ENCODE data around the gene USP38. TPM values are rescaled to one million over a fixed set of nuclear protein-coding genes. Genes with fewer than 3 reads are reported as not detected.

The USP38 gene
- total and polyA plus RNA-seq, 9 donors: 5.3 to 18.7 (median 13.4) TPM

DNA sequence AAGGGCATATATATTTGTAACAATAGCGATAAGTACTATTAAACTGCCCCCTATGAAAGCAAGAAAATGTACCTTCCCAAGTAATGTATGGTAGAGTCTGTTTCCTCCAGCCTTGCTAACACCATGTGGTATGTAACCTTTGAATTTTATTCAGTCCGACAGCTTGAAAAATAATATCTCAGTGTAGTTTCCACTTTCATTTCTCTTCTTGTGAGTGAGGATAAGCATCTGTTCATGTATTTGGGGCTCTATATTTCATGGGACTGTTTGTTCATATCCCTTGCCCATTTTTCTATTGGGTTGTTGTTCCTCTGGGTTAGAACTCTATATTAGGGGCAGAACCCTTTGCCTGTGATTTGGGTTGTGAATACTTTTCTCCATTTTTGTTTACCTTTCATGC lies 58.3 kb downstream of the USP38 start:
- intact Hi-C loops (cut with DNase I): no loop called here
- TF ChIP-seq, protein P1, sequence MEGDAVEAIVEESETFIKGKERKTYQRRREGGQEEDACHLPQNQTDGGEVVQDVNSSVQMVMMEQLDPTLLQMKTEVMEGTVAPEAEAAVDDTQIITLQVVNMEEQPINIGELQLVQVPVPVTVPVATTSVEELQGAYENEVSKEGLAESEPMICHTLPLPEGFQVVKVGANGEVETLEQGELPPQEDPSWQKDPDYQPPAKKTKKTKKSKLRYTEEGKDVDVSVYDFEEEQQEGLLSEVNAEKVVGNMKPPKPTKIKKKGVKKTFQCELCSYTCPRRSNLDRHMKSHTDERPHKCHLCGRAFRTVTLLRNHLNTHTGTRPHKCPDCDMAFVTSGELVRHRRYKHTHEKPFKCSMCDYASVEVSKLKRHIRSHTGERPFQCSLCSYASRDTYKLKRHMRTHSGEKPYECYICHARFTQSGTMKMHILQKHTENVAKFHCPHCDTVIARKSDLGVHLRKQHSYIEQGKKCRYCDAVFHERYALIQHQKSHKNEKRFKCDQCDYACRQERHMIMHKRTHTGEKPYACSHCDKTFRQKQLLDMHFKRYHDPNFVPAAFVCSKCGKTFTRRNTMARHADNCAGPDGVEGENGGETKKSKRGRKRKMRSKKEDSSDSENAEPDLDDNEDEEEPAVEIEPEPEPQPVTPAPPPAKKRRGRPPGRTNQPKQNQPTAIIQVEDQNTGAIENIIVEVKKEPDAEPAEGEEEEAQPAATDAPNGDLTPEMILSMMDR (IDR thresholded peaks at IDR 0.05): no peak
- TF ChIP-seq EP300 (IDR thresholded peaks at IDR 0.05) (no peak), POLR2A (IDR thresholded peaks at IDR 0.05) (no peak)
- Histone ChIP-seq H3K4me3 (no peak overlapping the region), H3K27me3 (no peaks in the 10 kb centered on the region), H3K27ac (no peak overlapping the region), H3K36me3 (no peaks in the 10 kb centered on the region), H3K4me1 (ENCODE audit: insufficient read depth) (no peaks in the 10 kb centered on the region), H3K9me3 (no peaks in the 10 kb centered on the region)
- no peak for DNase-seq
- WGBS, 3 donors: 83 to 93% (median 87%) methylated on average over 2 of the region's 2 CpGs

DNA sequence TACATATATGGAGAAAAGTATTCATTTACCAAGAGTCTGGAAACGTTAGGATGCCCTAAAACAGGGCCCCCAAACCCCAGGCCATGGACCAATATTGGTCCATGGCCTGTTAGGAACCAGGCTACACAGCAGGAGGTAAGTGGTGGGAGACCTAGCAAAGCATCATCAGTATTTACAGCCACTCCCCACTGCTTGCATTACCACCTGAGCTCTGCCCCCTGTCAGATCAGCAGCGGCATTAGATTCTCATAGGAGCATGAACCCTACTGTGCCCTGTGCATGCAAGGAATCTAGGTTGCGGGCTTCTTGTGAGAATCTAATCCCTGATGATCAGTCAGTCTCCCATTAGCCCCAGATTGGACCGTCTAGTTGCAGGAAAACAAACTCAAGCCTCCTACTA lies 62.3 kb downstream of the USP38 start:
- 84 to 91% (median 88%) methylated on average over 4 of the region's 4 CpGs for WGBS, 3 donors
- DNase-seq: no peak
- Histone ChIP-seq H3K27ac (no peak overlapping the region), H3K27me3 (no peaks in the 10 kb centered on the region), H3K4me1 (ENCODE audit: insufficient read depth) (no peaks in the 10 kb centered on the region), H3K9me3 (no peaks in the 10 kb centered on the region), H3K36me3 (no peaks in the 10 kb centered on the region), H3K4me3 (no peak overlapping the region)
- TF ChIP-seq POLR2A (IDR thresholded peaks at IDR 0.05) (no peak), EP300 (IDR thresholded peaks at IDR 0.05) (no peak)
- TF ChIP-seq, protein P1 (IDR thresholded peaks at IDR 0.05): no peak
- intact Hi-C loops (cut with DNase I): no loop called here

DNA sequence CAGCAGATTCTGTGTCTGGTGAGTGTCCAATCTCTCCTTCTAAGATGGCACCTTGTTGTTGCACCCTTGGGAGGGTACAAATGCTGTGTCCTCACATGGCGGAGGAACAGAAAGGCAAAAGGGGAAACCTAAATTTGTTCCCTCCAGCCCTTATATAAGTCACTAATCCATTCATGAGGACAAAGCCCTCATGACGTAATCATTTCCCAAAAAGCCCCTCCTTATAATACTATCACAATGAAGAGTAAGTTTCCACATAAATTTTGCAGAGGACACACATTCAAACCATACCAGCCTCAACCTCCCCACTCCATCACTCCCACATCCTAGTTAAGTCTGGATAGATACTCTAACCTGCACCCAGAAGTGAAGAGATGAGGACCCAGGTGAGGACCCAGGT lies 63.1 kb downstream of the USP38 start:
- H3K27me3 ChIP-seq: no peaks in the 10 kb centered on the region
- intact Hi-C loops (cut with DNase I): no loop called here
- H3K27ac ChIP-seq: no peak overlapping the region
- no peaks in the 10 kb centered on the region for H3K9me3 ChIP-seq
- TF ChIP-seq EP300 (IDR thresholded peaks at IDR 0.05) (no peak), POLR2A (IDR thresholded peaks at IDR 0.05) (no peak)
- TF ChIP-seq, protein P1 (IDR thresholded peaks at IDR 0.05): no peak
- H3K4me1 ChIP-seq (ENCODE audit: insufficient read depth): no peaks in the 10 kb centered on the region
- DNase-seq: no peak
- 93 to 96% (median 95%) methylated on average over 2 of the region's 2 CpGs for WGBS, 3 donors
- H3K4me3 ChIP-seq: no peak overlapping the region
- no peaks in the 10 kb centered on the region for H3K36me3 ChIP-seq

DNA sequence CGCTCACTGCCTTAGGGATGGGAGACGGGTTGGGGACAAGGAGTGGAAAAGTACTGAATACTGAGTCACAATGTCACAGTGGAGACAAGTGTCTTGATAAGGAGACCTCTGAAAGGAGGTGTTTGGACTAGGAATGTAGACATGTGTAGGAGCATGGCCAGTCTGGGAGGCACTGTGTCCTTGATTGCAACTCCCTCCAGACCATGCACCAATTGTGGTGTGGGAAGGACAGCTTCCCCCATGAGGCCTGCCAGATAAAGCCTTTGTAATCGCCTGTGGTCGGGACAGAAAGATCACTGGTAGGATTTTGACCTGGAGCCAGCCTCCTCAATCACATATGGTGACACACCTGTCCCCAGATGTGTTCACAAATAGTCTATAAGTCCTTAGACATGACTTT lies 64.1 kb downstream of the USP38 start:
- intact Hi-C loops (cut with DNase I): no loop called here
- Histone ChIP-seq H3K36me3 (no peaks in the 10 kb centered on the region), H3K4me1 (ENCODE audit: insufficient read depth) (no peaks in the 10 kb centered on the region), H3K27me3 (no peaks in the 10 kb centered on the region), H3K9me3 (no peaks in the 10 kb centered on the region), H3K27ac (no peak overlapping the region), H3K4me3 (no peak overlapping the region)
- TF ChIP-seq, protein P1 (IDR thresholded peaks at IDR 0.05): no peak
- no peak for TF ChIP-seq EP300 (IDR thresholded peaks at IDR 0.05)
- no peak for TF ChIP-seq POLR2A (IDR thresholded peaks at IDR 0.05)
- no peak for DNase-seq
- WGBS, 3 donors: 90 to 98% (median 91%) methylated on average over 4 of the region's 4 CpGs

DNA sequence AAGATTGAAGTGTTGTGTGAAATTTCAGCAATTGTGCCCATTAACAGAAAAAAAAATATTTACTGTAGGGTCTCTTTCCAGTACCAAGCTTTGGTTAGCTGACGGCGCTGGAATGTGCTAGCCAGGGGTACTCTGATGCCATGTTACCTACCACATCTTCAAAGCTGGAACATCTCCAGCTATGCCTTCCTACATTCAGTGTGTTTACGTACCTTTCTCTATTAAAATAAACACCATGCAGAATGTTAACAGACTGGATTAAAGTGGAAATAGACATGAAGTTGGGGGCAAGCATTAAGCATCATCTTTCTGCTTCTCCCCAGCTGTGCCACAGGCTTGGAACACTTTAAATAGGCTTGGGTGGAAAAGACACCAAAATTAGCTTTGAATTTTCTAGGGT lies 65.9 kb downstream of the USP38 start:
- WGBS, 3 donors: 80 to 92% (median 81%) methylated on average over 3 of the region's 3 CpGs
- H3K36me3 ChIP-seq: no peaks in the 10 kb centered on the region
- H3K27ac ChIP-seq: no peak overlapping the region
- H3K27me3 ChIP-seq: no peaks in the 10 kb centered on the region
- H3K9me3 ChIP-seq: no peaks in the 10 kb centered on the region
- DNase-seq: no peak
- no peak for TF ChIP-seq POLR2A (IDR thresholded peaks at IDR 0.05)
- no peak for TF ChIP-seq EP300 (IDR thresholded peaks at IDR 0.05)
- TF ChIP-seq, protein P1 (IDR thresholded peaks at IDR 0.05): no peak
- H3K4me3 ChIP-seq: no peak overlapping the region
- H3K4me1 ChIP-seq (ENCODE audit: insufficient read depth): no peaks in the 10 kb centered on the region
- intact Hi-C loops (cut with DNase I): no loop called here
